Osteocyte (in vitro differentiated cells): ENCODE measurements around the gene ZFP28. TPM values are rescaled to one million over a fixed set of nuclear protein-coding genes. Genes with fewer than 3 reads are reported as not detected.

Experiments
- DNase-seq: peaks from one replicate; pipeline ENCODE4 v3.0.0; 2021; ENCODE audit warnings: mixed read lengths; ENCODE audit not compliant: unreplicated experiment; ENCODE audit errors: extremely low spot score
- H3K27ac Mint-ChIP-seq: one replicate; pipeline ENCODE4 v1.8.0; 2021; ENCODE audit warnings: mild to moderate bottlenecking, mixed read lengths; ENCODE audit not compliant: unreplicated experiment
- H3K27me3 Mint-ChIP-seq: one replicate; pipeline ENCODE4 v1.8.0; 2021; ENCODE audit warnings: mixed read lengths; ENCODE audit not compliant: unreplicated experiment
- H3K36me3 Mint-ChIP-seq: one replicate; pipeline ENCODE4 v1.8.0; 2021; ENCODE audit warnings: mixed read lengths; ENCODE audit not compliant: unreplicated experiment
- H3K4me1 Mint-ChIP-seq: one replicate; pipeline ENCODE4 v1.8.0; 2021; ENCODE audit warnings: mixed read lengths; ENCODE audit not compliant: unreplicated experiment
- H3K4me3 Mint-ChIP-seq: one replicate; pipeline ENCODE4 v1.8.0; 2021; ENCODE audit warnings: mild to moderate bottlenecking, moderate library complexity, mixed read lengths; ENCODE audit not compliant: unreplicated experiment
- H3K9me3 Mint-ChIP-seq: one replicate; pipeline ENCODE4 v1.8.0; 2021; ENCODE audit warnings: mixed read lengths; ENCODE audit not compliant: unreplicated experiment
- total RNA-seq: library from RNA; stranded (reverse); gene quantifications from 2 replicates; pipeline ENCODE4 v1.2.1, GENCODE V29; 2021
- TF ChIP-seq, protein P1 (sequence below): fragments of 200-600 bp; sonication (generic); IDR thresholded peaks from 2 replicates; pipeline ENCODE4 v1.5.0; 2021; ENCODE audit warnings: antibody characterized with exemption, mild to moderate bottlenecking, moderate library complexity

The ZFP28 gene
- total RNA-seq, 1 donor from 2014 or later = 7.8 TPM

DNA sequence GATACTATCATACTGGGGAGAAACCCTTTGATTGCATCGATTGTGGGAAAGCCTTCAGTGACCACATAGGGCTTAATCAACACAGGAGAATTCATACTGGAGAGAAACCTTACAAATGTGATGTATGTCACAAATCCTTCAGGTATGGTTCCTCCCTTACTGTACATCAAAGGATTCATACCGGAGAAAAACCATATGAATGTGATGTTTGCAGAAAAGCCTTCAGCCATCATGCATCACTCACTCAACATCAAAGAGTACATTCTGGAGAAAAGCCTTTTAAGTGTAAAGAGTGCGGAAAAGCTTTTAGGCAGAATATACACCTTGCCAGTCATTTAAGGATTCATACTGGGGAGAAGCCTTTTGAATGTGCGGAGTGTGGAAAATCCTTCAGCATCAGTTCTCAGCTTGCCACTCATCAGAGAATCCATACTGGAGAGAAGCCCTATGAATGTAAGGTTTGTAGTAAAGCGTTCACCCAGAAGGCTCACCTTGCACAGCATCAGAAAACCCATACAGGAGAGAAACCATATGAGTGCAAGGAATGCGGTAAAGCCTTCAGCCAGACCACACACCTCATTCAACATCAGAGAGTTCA, 15.6 kb downstream of the ZFP28 start:
- no peaks in the 10 kb centered on the region for H3K4me1 Mint-ChIP-seq

GRCh38 chr19:56562766-56563165, 24.0 kb downstream of the ZFP28 start:
- H3K27ac Mint-ChIP-seq = no peak overlapping the region
- H3K27me3 Mint-ChIP-seq = no peaks in the 10 kb centered on the region
- DNase-seq = no peak
- peaks cover 57% of the 10 kb centered on the region for H3K9me3 Mint-ChIP-seq
- TF ChIP-seq, protein P1, sequence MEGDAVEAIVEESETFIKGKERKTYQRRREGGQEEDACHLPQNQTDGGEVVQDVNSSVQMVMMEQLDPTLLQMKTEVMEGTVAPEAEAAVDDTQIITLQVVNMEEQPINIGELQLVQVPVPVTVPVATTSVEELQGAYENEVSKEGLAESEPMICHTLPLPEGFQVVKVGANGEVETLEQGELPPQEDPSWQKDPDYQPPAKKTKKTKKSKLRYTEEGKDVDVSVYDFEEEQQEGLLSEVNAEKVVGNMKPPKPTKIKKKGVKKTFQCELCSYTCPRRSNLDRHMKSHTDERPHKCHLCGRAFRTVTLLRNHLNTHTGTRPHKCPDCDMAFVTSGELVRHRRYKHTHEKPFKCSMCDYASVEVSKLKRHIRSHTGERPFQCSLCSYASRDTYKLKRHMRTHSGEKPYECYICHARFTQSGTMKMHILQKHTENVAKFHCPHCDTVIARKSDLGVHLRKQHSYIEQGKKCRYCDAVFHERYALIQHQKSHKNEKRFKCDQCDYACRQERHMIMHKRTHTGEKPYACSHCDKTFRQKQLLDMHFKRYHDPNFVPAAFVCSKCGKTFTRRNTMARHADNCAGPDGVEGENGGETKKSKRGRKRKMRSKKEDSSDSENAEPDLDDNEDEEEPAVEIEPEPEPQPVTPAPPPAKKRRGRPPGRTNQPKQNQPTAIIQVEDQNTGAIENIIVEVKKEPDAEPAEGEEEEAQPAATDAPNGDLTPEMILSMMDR = no peak
- no peak overlapping the region for H3K4me3 Mint-ChIP-seq
- peaks cover 8% of the 10 kb centered on the region for H3K4me1 Mint-ChIP-seq
- peaks cover 34% of the 10 kb centered on the region for H3K36me3 Mint-ChIP-seq

More for the DNA sequence above, 15.6 kb downstream of the ZFP28 start:
- H3K9me3 Mint-ChIP-seq = peaks cover 51% of the 10 kb centered on the region
- TF ChIP-seq, protein P1 = no peak
- H3K4me3 Mint-ChIP-seq = no peak overlapping the region
- H3K36me3 Mint-ChIP-seq = peaks cover 71% of the 10 kb centered on the region
- no peak overlapping the region for H3K27ac Mint-ChIP-seq
- no peak for DNase-seq
- H3K27me3 Mint-ChIP-seq = no peaks in the 10 kb centered on the region

DNA sequence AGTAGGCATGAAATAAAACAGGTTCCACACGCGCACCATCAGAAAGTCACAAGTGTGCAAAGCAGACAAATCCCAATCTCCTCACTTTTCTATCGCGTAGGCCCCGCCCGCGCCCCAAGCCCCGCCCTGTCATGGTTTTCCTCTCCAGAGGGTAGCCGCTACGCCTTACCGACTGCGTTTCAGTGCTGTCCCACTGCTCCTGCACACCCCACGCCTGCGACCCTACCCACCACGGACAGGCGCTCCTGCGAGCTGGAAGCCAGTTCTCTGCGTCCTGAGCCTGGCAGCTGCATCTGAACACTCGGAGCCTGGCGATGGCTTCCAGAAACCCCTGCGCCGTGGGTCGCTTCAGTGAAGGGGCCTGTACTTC, 28.1 kb downstream of the ZFP28 start:
- Mint-ChIP-seq H3K4me1 (peaks cover 11% of the 10 kb centered on the region), H3K27me3 (no peaks in the 10 kb centered on the region), H3K27ac (peak overlapping the region; percentile 85), H3K4me3 (peak overlapping the region; percentile 98), H3K36me3 (peaks cover 48% of the 10 kb centered on the region), H3K9me3 (peaks cover 53% of the 10 kb centered on the region)
- TF ChIP-seq, protein P1 = no peak
- no peak for DNase-seq

- H3K4me1 Mint-ChIP-seq = peaks cover 11% of the 10 kb centered on the region
- no peaks in the 10 kb centered on the region for H3K27me3 Mint-ChIP-seq
- TF ChIP-seq, protein P1 = no peak
- DNase-seq = peak; percentile 96
- H3K36me3 Mint-ChIP-seq = peaks cover 50% of the 10 kb centered on the region
- peak within 1 kb of the TSS; percentile 85 for H3K27ac Mint-ChIP-seq
- peak within 1 kb of the TSS; percentile 98 for H3K4me3 Mint-ChIP-seq
- peaks cover 47% of the 10 kb centered on the region for H3K9me3 Mint-ChIP-seq
Measured at GRCh38 chr19:56567274-56568120, 28.7 kb downstream of the ZFP28 start, which contains the start of gene ZNF470. TSS of gene ZNF470 (plus strand) at chr19:56567468. CDS start at chr19:56570312, 2,844 bp downstream.

DNA sequence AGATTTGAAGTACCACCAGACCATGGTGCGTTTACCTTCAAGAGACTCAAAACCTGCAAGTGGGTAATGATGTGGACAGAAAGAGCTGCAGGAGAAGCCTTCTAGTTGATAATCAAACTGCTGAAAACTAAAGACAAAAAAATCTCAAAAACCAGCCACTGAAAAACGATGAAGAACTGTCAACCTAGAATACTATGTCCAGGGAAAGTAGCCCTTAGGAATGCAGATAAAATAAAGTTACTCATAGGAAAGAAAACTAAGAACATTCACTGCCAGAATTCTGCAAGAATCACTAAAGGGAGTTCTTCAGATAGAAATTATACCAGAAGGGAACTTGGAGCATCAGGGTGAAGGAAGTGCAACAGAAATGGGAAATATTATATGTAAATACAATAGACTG, 33.8 kb downstream of the ZFP28 start:
- H3K36me3 Mint-ChIP-seq = peaks cover 75% of the 10 kb centered on the region
- H3K9me3 Mint-ChIP-seq = peaks cover 63% of the 10 kb centered on the region
- H3K4me1 Mint-ChIP-seq = peaks cover 4% of the 10 kb centered on the region
- TF ChIP-seq, protein P1 = no peak
- no peak overlapping the region for H3K4me3 Mint-ChIP-seq
- H3K27me3 Mint-ChIP-seq = no peaks in the 10 kb centered on the region
- H3K27ac Mint-ChIP-seq = no peak overlapping the region
- no peak for DNase-seq
